VCaP (cell line): ENCODE measurements around the gene UCP3.

Experiments
- H3K27ac ChIP-seq: fragments of 450-650 bp; 2 replicates; pipeline ENCODE4 v1.5.1; 2017
- TF ChIP-seq, protein P1 (sequence below): fragments of 450-650 bp; conservative IDR thresholded peaks from 2 replicates; pipeline ENCODE4 v1.5.1; 2017; ENCODE audit warnings: mild to moderate bottlenecking, moderate library complexity

UCP3 gene

DNA sequence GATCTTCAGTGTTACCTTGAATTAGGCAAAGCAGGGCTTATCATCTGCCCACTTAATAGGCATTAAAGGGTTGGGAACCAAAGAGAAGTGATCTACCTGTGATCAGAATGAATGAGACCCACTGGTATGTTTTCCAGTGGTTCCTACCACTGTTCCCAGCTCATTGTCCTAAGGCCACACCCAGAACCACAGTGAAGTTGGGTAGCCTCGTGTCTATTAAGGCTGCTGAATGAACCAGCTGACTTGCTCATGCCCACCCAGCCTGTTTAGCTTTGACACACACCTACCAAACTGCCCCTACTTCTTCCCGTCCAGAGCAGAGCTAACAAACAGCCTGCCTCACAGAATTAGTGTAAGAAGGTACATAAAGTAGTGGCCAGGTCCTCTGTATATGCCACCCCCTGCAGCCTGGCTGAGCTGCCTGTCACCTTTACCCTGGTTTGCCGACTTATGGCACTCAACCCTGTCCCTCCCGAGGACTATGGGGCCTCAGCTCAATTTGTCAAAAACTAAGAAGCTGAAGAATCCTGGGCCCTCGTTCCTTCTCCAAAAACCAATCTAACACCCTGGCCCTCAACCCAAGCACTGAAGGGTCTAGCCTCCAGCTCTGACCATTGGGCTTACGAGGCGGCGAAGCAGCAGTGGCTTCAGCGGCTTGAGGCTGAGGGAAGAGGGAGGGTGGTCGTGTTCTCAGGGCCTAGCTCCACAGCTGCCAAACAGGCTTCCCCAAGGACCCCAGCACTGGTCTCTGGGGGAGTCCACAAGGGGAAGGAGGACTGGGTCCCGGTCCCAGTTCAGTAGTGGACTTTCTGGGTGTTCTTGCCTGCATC is 36.0 kb downstream of the UCP3 start:
- TF ChIP-seq, protein P1, sequence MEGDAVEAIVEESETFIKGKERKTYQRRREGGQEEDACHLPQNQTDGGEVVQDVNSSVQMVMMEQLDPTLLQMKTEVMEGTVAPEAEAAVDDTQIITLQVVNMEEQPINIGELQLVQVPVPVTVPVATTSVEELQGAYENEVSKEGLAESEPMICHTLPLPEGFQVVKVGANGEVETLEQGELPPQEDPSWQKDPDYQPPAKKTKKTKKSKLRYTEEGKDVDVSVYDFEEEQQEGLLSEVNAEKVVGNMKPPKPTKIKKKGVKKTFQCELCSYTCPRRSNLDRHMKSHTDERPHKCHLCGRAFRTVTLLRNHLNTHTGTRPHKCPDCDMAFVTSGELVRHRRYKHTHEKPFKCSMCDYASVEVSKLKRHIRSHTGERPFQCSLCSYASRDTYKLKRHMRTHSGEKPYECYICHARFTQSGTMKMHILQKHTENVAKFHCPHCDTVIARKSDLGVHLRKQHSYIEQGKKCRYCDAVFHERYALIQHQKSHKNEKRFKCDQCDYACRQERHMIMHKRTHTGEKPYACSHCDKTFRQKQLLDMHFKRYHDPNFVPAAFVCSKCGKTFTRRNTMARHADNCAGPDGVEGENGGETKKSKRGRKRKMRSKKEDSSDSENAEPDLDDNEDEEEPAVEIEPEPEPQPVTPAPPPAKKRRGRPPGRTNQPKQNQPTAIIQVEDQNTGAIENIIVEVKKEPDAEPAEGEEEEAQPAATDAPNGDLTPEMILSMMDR, result no peak
- no peak overlapping the region for H3K27ac ChIP-seq

DNA sequence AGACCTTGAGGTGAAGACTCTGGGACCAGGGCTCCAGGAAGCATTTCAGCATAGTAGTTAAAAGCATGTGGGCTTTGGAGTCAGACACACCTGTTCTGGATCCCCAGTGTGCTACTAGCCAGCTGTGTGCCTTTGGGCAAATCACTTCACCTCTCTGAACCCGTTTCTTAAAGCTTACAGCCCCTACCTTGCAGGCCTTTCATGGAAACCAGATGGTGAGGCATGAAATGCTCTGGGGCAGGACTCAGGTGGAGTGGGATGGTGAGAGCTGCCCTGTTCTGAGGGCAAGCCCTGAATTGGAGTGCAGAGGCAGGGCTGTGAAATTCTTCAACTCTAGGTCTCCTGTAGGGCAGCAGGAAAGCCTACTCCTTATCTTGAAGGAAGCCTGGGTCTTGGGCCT is 36.7 kb downstream of the UCP3 start:
- no peak overlapping the region for H3K27ac ChIP-seq
- TF ChIP-seq, protein P1, result no peak

DNA sequence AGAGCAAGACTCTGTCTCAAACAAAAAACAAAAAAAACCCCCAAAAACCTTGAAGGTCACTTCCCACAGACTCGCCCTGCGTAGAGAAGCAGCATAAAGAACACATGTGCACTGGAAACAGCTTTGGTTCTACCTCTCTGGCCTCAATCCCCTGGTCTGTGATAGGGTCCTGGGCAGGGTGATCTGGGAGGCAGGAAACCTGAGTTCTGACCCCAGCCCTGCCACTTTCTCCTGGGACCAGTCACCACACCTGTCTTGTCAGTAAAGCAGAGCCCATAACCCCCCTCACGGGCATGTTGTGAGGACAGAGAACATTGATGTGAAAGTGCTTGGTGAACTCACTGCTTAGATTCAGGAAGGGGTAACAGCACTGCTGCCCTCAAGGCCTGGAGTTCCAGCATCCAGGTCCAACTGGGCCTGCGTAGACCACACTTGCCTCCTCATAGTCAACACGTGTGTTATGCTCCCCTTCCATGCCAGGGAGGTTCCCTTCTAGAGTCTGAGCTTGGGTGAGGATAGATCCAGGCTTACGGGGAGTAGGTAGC is 37.6 kb downstream of the UCP3 start:
- no peak overlapping the region for H3K27ac ChIP-seq

DNA sequence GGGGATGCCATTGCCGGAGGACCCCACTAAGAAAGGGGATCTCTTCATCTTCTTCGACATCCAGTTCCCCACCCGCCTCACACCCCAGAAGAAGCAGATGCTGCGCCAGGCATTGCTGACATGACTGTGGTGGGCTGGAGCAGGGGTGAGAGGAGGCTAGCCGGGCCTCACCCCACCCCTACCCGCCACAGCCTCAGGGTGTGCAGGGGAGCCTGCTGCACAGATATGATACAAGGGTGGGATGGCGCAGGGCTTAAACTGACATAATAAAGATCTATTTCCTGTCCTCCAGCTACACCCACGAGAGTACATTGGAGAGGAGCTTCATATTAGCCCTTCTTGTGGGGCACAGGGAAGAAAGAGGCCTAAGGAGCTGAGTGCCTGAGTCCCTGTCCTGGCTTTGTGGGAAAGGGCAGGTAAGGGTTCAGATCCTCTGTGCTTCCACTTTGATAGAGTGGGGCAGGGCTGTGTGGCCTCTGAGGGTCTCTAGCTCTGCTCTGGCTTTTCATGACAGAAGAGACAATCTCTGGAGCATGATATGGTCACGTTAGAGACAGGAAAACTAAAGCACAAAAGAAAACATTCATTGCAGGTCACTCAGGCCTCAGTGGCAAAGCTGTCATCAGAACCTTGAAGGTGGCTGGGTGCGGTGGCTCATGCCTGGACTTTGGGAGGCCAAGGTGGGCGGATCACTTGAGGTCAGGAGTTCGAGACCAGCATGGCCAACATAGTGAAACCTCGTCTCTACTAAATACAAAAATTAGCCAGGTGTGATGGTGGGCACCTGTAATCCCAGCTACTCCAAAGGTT is 38.7 kb downstream of the UCP3 start:
- H3K27ac ChIP-seq, result no peak overlapping the region
- TF ChIP-seq, protein P1, result no peak

More for the DNA sequence above, 37.6 kb downstream of the UCP3 start:
- TF ChIP-seq, protein P1, result no peak

DNA sequence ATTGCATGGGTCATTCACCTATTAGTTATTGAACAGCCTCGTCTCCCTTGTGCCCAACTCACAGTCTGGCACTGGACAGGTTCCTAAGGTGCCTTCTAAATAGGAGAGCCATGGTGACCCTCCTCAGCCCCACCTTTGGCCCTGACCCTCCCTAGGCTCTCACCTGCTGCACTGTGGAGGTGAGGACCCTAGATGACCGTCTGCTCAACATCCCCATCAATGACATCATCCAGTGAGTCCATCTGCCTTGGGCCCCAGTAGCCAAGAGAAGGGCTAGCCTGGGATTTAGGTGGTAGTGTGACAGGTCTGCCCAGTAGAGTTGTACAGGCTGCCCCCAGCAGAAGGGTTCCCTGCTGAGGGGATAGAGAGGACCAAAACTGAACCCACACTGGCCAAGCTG is 39.8 kb downstream of the UCP3 start:
- H3K27ac ChIP-seq, result no peak overlapping the region
- TF ChIP-seq, protein P1, result no peak

DNA sequence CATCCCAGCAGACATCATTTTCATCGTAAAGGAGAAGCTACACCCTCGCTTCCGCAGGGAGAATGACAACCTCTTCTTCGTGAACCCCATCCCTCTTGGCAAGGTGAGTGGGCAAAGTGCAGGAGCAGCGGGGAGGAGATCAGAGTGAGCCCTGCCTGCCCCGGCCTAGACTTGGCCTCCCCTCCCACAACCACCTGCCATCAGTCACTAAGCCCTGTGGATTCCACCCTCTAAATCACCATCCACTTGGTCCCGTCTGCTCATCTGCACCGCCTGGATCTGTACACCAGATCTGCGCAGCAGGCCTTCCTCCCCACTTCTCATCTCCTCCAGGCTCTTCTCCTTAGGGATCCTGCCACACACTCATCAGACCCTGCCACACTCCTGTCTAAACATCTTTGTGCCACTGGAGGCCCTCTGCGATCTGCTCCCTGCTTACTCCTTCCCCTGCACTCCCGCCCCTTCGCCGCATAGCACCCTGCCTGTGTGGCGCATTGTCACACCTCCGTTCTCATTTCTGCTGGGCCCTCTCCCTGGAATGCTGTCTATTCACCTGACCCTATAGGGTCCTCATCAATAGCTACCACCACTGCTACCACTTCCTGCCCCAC is 40.4 kb downstream of the UCP3 start:
- TF ChIP-seq, protein P1, result no peak
- H3K27ac ChIP-seq, result no peak overlapping the region

DNA sequence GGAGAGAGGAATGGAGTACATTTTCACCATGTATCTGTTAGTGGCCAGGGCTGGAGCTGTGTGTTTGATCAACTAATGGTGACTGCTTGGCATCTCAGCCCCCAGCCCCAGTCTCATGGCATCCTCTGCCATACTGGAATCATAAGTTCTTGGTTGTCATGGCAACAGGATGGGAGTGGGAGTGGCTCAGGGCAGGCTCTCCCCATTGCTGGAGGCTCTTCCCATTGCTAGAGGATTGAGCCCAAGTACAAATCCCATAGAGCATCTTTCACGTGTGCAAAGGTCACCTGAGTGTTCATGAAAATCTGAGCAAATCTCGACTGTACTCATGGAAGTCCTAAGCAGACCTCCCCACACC is 43.1 kb downstream of the UCP3 start:
- no peak overlapping the region for H3K27ac ChIP-seq
- TF ChIP-seq, protein P1, result no peak
